Measurements from ENCODE around the gene EPHA4.

EPHA4 gene

DNA sequence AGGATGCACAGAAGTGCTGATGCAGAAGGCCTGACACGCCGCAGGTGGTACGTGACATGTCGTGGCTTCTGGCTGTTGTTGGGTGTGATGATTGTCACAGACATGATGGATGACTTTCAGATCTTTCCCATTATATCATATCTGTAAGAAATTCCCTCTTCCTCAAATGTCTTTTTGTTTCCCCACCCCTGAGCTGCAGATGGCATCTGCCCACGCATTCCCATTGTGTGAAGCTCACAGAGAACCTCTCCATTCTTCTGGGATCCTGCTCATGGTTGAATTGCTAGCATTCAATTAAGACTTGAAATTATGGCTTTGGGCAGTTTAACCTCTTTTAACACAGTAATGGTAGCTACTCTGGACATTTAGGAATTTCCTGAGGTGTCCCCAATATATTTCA, 28.3 kb upstream of the EPHA4 start:
- TF ChIP-seq, protein P1, sequence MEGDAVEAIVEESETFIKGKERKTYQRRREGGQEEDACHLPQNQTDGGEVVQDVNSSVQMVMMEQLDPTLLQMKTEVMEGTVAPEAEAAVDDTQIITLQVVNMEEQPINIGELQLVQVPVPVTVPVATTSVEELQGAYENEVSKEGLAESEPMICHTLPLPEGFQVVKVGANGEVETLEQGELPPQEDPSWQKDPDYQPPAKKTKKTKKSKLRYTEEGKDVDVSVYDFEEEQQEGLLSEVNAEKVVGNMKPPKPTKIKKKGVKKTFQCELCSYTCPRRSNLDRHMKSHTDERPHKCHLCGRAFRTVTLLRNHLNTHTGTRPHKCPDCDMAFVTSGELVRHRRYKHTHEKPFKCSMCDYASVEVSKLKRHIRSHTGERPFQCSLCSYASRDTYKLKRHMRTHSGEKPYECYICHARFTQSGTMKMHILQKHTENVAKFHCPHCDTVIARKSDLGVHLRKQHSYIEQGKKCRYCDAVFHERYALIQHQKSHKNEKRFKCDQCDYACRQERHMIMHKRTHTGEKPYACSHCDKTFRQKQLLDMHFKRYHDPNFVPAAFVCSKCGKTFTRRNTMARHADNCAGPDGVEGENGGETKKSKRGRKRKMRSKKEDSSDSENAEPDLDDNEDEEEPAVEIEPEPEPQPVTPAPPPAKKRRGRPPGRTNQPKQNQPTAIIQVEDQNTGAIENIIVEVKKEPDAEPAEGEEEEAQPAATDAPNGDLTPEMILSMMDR (IDR thresholded peaks at IDR 0.05; ENCODE audit: extremely low read depth, insufficient read depth, missing control alignments) = no peak
- no peak for DNase-seq (ENCODE audit: low spot score)
- in situ Hi-C loops (cut with MboI; ENCODE audit: low pct_unique_long_range_greater_than_20kb, low sequenced_read_pairs, unreplicated experiment) = no loop called here

DNA sequence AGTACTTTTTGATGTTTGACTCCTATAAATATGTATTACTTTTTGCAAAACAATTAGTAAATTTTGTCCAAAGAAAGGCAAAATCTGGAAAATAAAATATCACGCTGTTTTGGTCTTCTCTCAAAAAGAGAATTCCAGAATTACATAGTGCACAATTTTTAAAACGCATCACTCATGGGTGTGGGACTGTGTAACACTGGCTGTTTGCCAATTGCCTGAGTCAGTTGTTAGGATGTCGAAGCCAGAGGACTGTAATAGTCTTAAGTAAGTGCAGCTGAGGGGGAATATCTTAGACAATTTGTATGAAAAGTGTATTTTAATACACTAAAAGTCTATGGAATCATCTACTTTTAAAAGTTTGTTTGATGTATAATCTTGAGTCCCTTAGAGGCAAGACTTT, 24.1 kb upstream of the EPHA4 start:
- in situ Hi-C loops (cut with MboI; ENCODE audit: low pct_unique_long_range_greater_than_20kb, low sequenced_read_pairs, unreplicated experiment) = no loop called here
- DNase-seq (ENCODE audit: low spot score) = no peak
- TF ChIP-seq, protein P1 (IDR thresholded peaks at IDR 0.05; ENCODE audit: extremely low read depth, insufficient read depth, missing control alignments) = no peak

DNA sequence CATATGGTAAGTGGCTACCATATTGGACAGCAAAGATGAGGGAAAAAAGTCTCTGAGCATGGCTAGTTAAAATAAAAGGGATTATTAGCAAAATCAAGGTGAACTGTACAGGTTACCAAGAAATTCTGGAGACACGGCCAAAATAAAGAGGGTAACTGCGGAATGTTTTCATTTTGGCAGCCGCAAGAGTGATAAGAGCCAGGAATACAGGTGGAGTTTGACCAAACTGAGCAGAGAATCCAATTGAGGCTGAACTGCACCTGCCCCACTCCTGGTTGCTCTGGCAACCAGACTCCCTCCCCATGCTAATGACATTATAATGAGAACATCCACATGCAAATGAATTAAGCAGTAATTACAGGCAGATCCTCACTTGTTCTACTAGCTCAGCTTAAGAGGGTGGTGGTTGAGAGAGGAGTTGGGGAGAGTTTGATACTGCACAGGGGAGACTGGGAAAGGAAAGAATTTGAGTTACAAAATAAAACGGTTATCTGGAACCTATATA, 18.8 kb upstream of the EPHA4 start:
- DNase-seq (ENCODE audit: low spot score) = no peak
- TF ChIP-seq, protein P1 (IDR thresholded peaks at IDR 0.05; ENCODE audit: extremely low read depth, insufficient read depth, missing control alignments) = no peak
- in situ Hi-C loops (cut with MboI; ENCODE audit: low pct_unique_long_range_greater_than_20kb, low sequenced_read_pairs, unreplicated experiment) = no loop called here

DNA sequence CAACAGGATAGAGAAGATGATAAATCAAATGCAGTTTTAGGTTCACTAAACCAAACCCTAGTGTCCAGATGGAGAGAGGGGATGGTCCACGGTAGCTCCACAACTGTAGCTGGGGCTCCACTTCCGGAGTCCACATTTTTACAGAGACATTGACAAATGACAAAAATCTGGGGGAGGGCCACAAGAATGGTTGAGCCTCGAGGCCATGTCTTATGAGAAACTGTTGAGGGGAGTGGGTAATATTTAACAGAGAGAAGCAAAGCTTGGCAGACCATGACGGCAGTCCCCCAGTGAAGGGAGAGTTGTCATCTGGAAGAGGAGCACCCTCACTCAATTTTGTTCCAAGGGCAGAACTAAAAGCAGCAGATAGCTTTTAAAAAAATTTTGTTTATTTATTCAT, 17.6 kb upstream of the EPHA4 start:
- DNase-seq (ENCODE audit: low spot score) = no peak
- in situ Hi-C loops (cut with MboI; ENCODE audit: low pct_unique_long_range_greater_than_20kb, low sequenced_read_pairs, unreplicated experiment) = no loop called here
- TF ChIP-seq, protein P1 (IDR thresholded peaks at IDR 0.05; ENCODE audit: extremely low read depth, insufficient read depth, missing control alignments) = no peak

DNA sequence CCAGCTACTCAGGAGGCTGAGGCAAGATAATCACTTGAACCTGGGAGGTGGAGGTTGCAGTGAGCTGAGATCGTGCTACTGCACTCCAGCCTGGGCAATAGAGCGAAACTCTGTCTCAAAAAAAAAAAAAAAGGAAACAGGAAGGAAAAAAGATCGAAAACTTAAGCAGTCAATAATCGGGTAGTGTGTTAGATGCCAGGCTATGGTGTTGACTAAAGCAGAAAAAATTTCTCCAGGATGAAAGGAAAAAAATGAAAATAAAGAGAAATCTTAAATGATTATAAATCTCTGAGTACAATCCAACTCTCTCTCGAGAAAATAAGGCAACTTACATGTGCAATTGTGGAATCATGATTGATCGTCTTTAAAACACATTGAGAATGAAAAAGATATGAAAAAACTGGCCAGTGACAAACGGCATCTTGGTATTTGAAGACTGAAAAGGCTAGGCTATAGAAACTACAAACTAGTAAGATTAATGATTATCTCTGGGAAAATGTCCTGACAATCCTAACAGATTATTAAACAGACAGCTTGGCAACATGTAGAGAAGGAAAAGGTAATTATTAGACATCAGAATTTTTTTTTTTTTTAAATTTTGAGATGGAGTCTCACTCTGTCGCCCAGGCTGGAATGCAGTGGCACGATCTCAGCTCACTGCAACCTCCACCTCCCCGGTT, 16.3 kb upstream of the EPHA4 start:
- TF ChIP-seq, protein P1 (IDR thresholded peaks at IDR 0.05; ENCODE audit: extremely low read depth, insufficient read depth, missing control alignments) = no peak
- in situ Hi-C loops (cut with MboI; ENCODE audit: low pct_unique_long_range_greater_than_20kb, low sequenced_read_pairs, unreplicated experiment) = no loop called here
- no peak for DNase-seq (ENCODE audit: low spot score)

DNA sequence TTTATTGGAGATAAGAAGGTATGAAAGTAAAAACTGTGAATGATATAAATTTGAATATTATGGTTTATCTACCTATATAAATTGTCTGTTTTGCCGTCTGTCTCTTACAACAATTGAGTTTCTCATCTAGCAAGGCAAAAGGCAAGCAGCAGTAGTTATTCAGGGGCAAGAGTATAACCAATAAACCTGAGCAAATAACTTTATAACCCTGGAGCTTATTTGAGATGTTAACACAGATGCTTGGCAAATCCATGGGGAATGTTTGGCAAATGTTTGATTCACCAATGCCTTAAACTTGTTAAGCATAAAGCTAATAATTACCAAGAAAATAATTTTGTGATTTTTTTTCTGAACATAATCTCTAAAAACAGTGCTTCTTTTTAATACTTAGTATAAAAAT, 9.9 kb upstream of the EPHA4 start:
- TF ChIP-seq, protein P1 (IDR thresholded peaks at IDR 0.05; ENCODE audit: extremely low read depth, insufficient read depth, missing control alignments) = no peak
- in situ Hi-C loops (cut with MboI; ENCODE audit: low pct_unique_long_range_greater_than_20kb, low sequenced_read_pairs, unreplicated experiment) = no loop called here
- DNase-seq (ENCODE audit: low spot score) = no peak

All from GM13977 (cell line).